Activated CD4-positive, alpha-beta T cell treated with anti-CD3 and anti-CD28 coated beads, Interleukin-2, amount 10 ng/mL, durations not matched to agents 24 days and 14 days (primary cell): Measurements from ENCODE around the gene FAXC. TPM values are rescaled to one million over a fixed set of nuclear protein-coding genes. Genes with fewer than 3 reads are reported as not detected.

Experiments used
- DNase-seq: peaks from one replicate; pipeline ENCODE4 v3.0.0; 2022
- H3K27ac Mint-ChIP-seq: one replicate; pipeline ENCODE4 v1.8.0; 2022; ENCODE audit warnings: mild to moderate bottlenecking, mixed read lengths
- H3K27me3 Mint-ChIP-seq: one replicate; pipeline ENCODE4 v1.8.0; 2022; ENCODE audit warnings: mixed read lengths
- H3K36me3 Mint-ChIP-seq: one replicate; pipeline ENCODE4 v1.8.0; 2022; ENCODE audit warnings: low read depth, mild to moderate bottlenecking, mixed read lengths
- H3K4me1 Mint-ChIP-seq: one replicate; pipeline ENCODE4 v1.8.0; 2021; ENCODE audit warnings: mixed read lengths
- H3K4me3 Mint-ChIP-seq: one replicate; pipeline ENCODE4 v1.8.0; 2022; ENCODE audit warnings: mild to moderate bottlenecking, moderate library complexity, mixed read lengths
- H3K9me3 Mint-ChIP-seq: one replicate; pipeline ENCODE4 v1.8.0; 2021; ENCODE audit warnings: mixed read lengths
- intact Hi-C: fragments of 100-400 bp; cut with micrococcal nuclease; formaldehyde crosslinking; loops from one replicate; pipeline ENCODE4 v1.15.1; 2023
- total RNA-seq: library from RNA; stranded (reverse); gene quantifications from 2 replicates; pipeline ENCODE4 v1.2.3, GENCODE V29; 2022

The FAXC gene
- total RNA-seq, 1 donor from 2014 or later, result not detected

DNA sequence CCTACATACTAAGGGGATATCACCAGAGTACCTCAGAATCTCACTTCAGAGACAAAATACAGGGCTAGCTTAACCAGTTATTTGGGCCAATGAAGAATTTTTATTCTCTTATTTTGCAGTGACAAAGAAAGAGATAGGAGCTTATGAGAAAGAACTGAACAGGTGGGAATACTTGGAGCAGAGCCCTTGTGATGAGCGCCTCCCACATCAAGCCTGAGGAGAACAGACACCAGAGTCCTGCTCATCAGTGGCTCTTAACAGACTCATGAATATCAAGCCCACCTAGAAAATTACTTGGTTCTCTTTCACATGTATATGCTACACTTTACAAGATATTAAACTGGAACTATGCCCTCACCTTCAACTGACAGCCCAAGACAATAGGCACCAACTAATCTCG is 99.0 kb downstream of the FAXC start:
- Mint-ChIP-seq H3K36me3 (no peaks in the 10 kb centered on the region), H3K4me3 (no peak overlapping the region), H3K9me3 (no peaks in the 10 kb centered on the region), H3K4me1 (no peaks in the 10 kb centered on the region), H3K27ac (no peak overlapping the region), H3K27me3 (no peaks in the 10 kb centered on the region)
- intact Hi-C loops, result no loop called here
- no peak for DNase-seq

DNA sequence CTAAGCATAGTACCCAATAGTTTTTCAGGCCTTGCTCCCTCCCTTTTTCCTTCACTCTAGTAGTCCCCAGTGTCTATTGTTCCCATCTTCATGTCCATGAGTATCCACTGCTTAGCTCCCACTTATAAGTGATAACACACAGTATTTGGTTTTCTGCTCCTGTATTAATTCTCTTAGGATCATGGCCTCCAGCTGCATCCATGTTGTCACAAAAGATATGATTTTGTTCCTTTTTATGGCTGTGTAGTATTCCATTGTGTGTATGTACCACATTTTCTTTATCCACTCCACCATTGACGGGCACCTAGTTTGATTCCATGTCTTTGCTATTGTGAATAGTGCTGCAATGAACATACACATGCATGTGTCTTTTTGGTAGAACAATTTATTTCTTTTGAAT is 102.9 kb downstream of the FAXC start:
- Mint-ChIP-seq H3K9me3 (no peaks in the 10 kb centered on the region), H3K27me3 (no peaks in the 10 kb centered on the region), H3K4me3 (no peak overlapping the region), H3K36me3 (no peaks in the 10 kb centered on the region), H3K27ac (no peak overlapping the region), H3K4me1 (no peaks in the 10 kb centered on the region)
- no peak for DNase-seq
- intact Hi-C loops, result no loop called here

DNA sequence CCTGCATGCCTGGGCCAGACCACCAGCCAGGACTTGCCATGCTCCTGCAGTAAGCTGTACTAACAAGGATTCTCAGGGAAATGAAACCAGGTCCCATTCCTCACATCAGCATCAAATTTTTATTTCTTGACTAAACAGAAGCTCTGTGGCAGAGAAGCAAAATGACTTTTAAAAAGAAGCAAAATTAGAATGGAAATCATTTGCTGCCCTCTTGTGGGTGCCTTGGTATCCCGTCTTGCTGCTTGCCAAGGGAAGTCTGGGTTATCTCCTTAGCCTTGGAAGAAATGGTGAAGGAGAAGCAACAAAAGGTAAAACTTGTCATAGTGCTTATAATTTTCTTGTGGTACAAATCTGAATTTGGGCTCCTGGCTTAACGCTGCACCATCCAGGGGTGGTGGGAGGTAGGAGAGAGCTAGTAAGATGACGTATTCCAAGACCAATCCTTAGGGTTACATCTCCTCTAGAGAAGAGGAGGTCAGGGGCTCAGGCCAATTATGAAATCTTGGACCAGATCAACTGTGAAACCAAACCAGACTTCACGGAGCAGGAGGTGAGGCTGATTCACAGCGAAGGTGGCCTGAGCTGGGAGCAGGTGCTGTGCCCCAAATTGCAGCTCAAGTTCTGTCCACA is 107.5 kb downstream of the FAXC start:
- H3K4me1 Mint-ChIP-seq, result no peaks in the 10 kb centered on the region
- no peak overlapping the region for H3K27ac Mint-ChIP-seq
- no peak for DNase-seq
- intact Hi-C loops, result loop anchor here (1.0 kb wide), 1 partner anchor 90 kb away; no protein-coding TSS in a partner anchor
- no peaks in the 10 kb centered on the region for H3K9me3 Mint-ChIP-seq
- no peak overlapping the region for H3K4me3 Mint-ChIP-seq
- peaks cover 4% of the 10 kb centered on the region for H3K27me3 Mint-ChIP-seq
- H3K36me3 Mint-ChIP-seq, result no peaks in the 10 kb centered on the region

DNA sequence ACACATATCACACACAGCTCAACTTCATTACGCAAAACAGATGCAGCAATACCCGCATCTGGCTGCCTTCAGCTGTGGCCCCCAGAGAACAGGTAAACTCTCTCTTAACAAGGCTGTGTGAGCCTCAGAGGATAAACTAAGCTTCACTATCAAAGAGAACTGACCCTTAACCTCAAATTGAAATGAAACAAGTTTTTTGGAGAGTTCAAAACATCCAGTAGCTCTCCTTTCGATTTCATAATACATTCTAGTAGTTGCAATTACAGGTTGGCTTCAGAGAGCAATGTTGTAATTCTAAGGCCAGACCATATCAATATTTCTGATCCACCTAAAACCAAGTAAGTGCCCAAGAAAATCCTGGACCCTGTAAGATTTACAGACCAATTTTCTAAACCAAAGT is 113.5 kb downstream of the FAXC start:
- H3K4me3 Mint-ChIP-seq, result no peak overlapping the region

GRCh38 chr6:99233219-99233618 is 116.3 kb downstream of the FAXC start:
- Mint-ChIP-seq H3K36me3 (no peaks in the 10 kb centered on the region), H3K4me3 (no peak overlapping the region), H3K27ac (no peak overlapping the region), H3K9me3 (no peaks in the 10 kb centered on the region), H3K27me3 (peaks cover 18% of the 10 kb centered on the region), H3K4me1 (no peaks in the 10 kb centered on the region)
- no peak for DNase-seq
- intact Hi-C loops, result no loop called here

More for the DNA sequence above, 113.5 kb downstream of the FAXC start:
- H3K9me3 Mint-ChIP-seq, result no peaks in the 10 kb centered on the region
- peaks cover 20% of the 10 kb centered on the region for H3K27me3 Mint-ChIP-seq
- intact Hi-C loops, result no loop called here
- no peaks in the 10 kb centered on the region for H3K36me3 Mint-ChIP-seq
- H3K4me1 Mint-ChIP-seq, result no peaks in the 10 kb centered on the region
- DNase-seq, result no peak
- H3K27ac Mint-ChIP-seq, result no peak overlapping the region

- H3K27me3 Mint-ChIP-seq, result peaks cover 16% of the 10 kb centered on the region
- H3K36me3 Mint-ChIP-seq, result no peaks in the 10 kb centered on the region
- H3K27ac Mint-ChIP-seq, result no peak overlapping the region
- intact Hi-C loops, result no loop called here
- DNase-seq, result no peak
- no peak overlapping the region for H3K4me3 Mint-ChIP-seq
- H3K9me3 Mint-ChIP-seq, result no peaks in the 10 kb centered on the region
- no peaks in the 10 kb centered on the region for H3K4me1 Mint-ChIP-seq
Observed at GRCh38 chr6:99232056-99232455, 117.4 kb downstream of the FAXC start.

DNA sequence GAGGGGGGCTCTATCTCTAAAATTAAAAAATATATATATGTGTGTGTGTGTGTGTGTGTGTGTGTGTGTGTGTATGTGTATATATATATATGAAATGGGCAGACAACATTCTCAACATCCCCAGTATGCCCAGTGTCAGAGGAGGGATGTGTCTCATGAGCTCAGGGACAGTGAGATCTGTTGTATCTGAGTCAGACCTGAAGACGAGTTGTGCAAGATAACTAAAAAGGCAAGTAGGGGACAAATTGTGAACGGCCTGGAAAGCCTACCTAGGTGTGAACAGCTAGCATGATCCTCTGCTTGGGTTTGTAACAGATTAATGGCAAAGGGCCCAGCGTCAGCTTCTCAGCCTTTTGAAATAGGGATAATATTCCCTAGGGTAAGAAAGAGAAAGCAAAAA is 124.3 kb downstream of the FAXC start:
- Mint-ChIP-seq H3K9me3 (no peaks in the 10 kb centered on the region), H3K4me1 (no peaks in the 10 kb centered on the region), H3K36me3 (no peaks in the 10 kb centered on the region), H3K27me3 (no peaks in the 10 kb centered on the region), H3K27ac (no peak overlapping the region), H3K4me3 (no peak overlapping the region)
- intact Hi-C loops, result no loop called here
- DNase-seq, result no peak

Other genes starting within 250 kb of the FAXC start
- 13.4 and 14.4 TPM in 2 replicates for gene COQ3, start 44.5 kb upstream of the FAXC start, total RNA-seq
- gene PNISR, start 75.6 kb upstream of the FAXC start, total RNA-seq, result 109 and 117 TPM in 2 replicates
- gene USP45, start 165.7 kb upstream of the FAXC start, total RNA-seq, result 17.9 and 21.8 TPM in 2 replicates
- 49.6 and 56.0 TPM in 2 replicates for gene CCNC, start 219.0 kb upstream of the FAXC start, total RNA-seq